Mononuclear cell (primary cell): ENCODE data around the gene JAK1. TPM values are rescaled to one million over a fixed set of nuclear protein-coding genes. Genes with fewer than 3 reads are reported as not detected.
"Not testable (repeated sequence)": the region's sequence is repeated elsewhere in the genome, so short reads cannot be mapped to it uniquely, and the experiment has no call there.

Experiments
- H3K27me3 ChIP-seq: 2 replicates; pipeline ENCODE4 v1.6.0; 2011; ENCODE audit warnings: low read length, control low read depth; ENCODE audit not compliant: insufficient read depth
- H3K4me1 ChIP-seq: 2 replicates; pipeline ENCODE4 v1.5.1; 2011; ENCODE audit warnings: mild to moderate bottlenecking, low read length, control low read depth; ENCODE audit not compliant: insufficient read depth
- H3K4me3 ChIP-seq: 2 replicates; pipeline ENCODE4 v1.5.1; 2011; ENCODE audit warnings: mild to moderate bottlenecking, low read length, moderate library complexity
- H3K9me3 ChIP-seq: 2 replicates; pipeline ENCODE4 v1.5.1; 2011; ENCODE audit warnings: low read depth, mild to moderate bottlenecking, control low read depth, low read length
- total RNA-seq: library from RNA; depleted of rRNA; stranded (reverse); fragments of >200 nt; gene quantifications from one replicate; pipeline ENCODE4 v1.2.3, GENCODE V29; 2012

JAK1 gene
- total RNA-seq, 1 donor = 345 TPM

GRCh38 chr1:64948216-64948615 lies 18.1 kb downstream of the JAK1 start:
- Histone ChIP-seq H3K4me1 (peaks cover 45% of the 10 kb centered on the region), H3K27me3 (no peaks in the 10 kb centered on the region), H3K9me3 (no peaks in the 10 kb centered on the region), H3K4me3 (no peak overlapping the region)

DNA sequence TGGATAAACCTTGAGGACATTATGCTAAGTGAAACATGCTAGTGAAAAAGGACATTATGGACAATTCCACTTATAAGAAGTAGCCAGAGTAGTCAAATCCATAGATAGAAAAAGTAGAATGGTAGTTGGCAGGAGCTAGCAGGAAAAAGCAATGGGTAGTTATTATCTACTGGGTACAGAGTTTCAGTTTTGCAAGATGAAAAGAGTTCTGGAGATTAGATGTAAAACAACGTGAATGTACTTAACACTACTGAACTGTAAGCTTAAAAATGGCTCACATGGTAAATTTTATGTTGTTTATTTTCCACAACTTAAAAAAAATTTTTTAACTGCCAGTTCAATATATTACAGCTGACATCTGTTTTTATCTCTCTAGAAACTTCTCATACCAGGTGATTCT lies 19.4 kb downstream of the JAK1 start:
- Histone ChIP-seq H3K27me3 (no peaks in the 10 kb centered on the region), H3K4me1 (peaks cover 40% of the 10 kb centered on the region), H3K9me3 (no peaks in the 10 kb centered on the region), H3K4me3 (no peak overlapping the region)

DNA sequence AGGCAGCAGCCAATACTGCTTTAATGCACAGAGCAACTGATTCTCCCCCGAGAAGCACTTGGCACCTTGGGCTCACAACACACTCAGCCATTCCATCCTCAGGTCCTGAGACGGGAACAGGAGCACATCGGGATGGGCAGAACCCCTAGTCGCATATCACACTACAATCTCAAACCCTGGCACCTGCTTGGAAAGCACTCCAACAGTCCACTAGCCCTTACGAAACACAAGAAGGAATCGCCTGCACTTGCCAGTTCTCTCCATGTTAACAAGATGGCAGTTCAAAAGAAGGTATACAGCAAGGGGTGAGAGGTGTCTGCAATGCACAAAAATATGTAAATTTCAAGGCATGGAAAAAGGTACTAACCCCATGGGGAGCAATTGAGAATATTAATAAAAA lies 21.4 kb downstream of the JAK1 start:
- H3K9me3 ChIP-seq = no peaks in the 10 kb centered on the region
- H3K4me3 ChIP-seq = no peak overlapping the region
- peaks cover 40% of the 10 kb centered on the region for H3K4me1 ChIP-seq
- H3K27me3 ChIP-seq = no peaks in the 10 kb centered on the region

GRCh38 chr1:64942675-64943074 lies 23.7 kb downstream of the JAK1 start:
- no peaks in the 10 kb centered on the region for H3K9me3 ChIP-seq
- H3K27me3 ChIP-seq = no peaks in the 10 kb centered on the region
- H3K4me1 ChIP-seq = peaks cover 41% of the 10 kb centered on the region
- no peak overlapping the region for H3K4me3 ChIP-seq

DNA sequence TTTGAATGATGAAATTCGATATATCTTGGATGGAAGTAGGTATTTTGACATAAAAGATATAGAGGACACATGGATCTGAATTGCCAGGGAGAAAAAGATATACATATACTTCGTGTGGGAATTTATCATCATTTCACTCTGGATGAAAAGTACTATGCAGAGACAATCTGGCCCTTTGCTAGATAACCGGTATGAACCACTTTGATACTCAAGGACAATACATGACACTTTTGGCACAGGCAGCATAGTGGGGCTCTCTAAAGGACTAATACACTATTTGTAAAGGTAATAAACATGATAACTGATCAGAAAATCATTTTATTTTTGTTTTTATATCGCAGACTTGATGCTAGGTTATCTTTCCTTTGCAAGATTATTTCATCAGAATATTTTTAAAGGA lies 24.2 kb downstream of the JAK1 start:
- H3K9me3 ChIP-seq = no peaks in the 10 kb centered on the region
- no peaks in the 10 kb centered on the region for H3K27me3 ChIP-seq
- peaks cover 40% of the 10 kb centered on the region for H3K4me1 ChIP-seq
- H3K4me3 ChIP-seq = no peak overlapping the region

GRCh38 chr1:64941461-64942117 lies 24.8 kb downstream of the JAK1 start:
- no peaks in the 10 kb centered on the region for H3K9me3 ChIP-seq
- H3K27me3 ChIP-seq = no peaks in the 10 kb centered on the region
- H3K4me3 ChIP-seq = no peak overlapping the region
- peaks cover 42% of the 10 kb centered on the region for H3K4me1 ChIP-seq

- Histone ChIP-seq H3K27me3 (no peaks in the 10 kb centered on the region), H3K9me3 (no peaks in the 10 kb centered on the region), H3K4me1 (peaks cover 47% of the 10 kb centered on the region), H3K4me3 (no peak overlapping the region)
Measured at GRCh38 chr1:64940025-64940424, 26.3 kb downstream of the JAK1 start.

DNA sequence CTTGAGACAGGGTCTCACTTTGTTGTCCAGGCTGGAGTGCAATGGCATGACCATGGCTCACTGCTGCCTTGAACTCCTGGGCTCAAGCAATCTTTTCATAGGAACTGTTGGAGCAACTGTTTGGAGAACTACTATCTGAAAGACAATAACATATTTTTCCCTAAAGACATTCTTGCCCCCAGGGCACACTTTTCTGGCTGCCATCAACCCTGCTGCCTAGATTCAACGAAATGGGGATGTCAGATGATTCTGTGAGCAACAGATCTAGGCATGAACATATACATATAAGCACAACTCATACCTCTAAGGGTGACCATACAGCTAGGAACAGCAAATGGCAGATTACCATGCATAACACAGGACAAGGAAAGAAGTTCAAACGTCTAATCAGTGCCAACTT lies 27.4 kb downstream of the JAK1 start:
- Histone ChIP-seq H3K27me3 (no peaks in the 10 kb centered on the region), H3K4me1 (peaks cover 53% of the 10 kb centered on the region), H3K9me3 (no peaks in the 10 kb centered on the region), H3K4me3 (no peak overlapping the region)

DNA sequence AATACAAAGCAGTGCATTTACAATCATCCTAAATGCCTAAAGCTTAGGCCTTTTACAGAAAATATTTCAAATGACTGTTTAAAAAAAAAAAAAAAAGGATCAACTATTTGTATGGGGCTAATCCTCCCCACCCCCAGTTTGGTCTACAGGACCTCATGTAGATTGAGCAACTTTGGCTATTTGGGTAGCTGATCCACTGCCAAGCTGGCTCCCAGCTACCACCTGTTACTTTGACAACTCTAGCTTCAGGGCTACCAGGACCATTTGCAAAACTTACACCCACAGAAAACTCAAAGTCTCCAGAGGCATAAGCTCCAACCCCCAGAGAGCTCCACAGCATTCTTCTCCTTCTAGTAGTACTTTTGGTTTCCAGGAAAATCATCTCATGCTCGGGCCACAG lies 29.4 kb downstream of the JAK1 start:
- H3K4me1 ChIP-seq = peaks cover 74% of the 10 kb centered on the region

GRCh38 chr1:64935551-64936155 lies 30.7 kb downstream of the JAK1 start:
- no peak overlapping the region for H3K4me3 ChIP-seq
- H3K27me3 ChIP-seq = no peaks in the 10 kb centered on the region
- no peaks in the 10 kb centered on the region for H3K9me3 ChIP-seq
- peaks cover 71% of the 10 kb centered on the region for H3K4me1 ChIP-seq

More for the DNA sequence above, 29.4 kb downstream of the JAK1 start:
- no peaks in the 10 kb centered on the region for H3K27me3 ChIP-seq
- H3K4me3 ChIP-seq = no peak overlapping the region
- H3K9me3 ChIP-seq = no peaks in the 10 kb centered on the region

DNA sequence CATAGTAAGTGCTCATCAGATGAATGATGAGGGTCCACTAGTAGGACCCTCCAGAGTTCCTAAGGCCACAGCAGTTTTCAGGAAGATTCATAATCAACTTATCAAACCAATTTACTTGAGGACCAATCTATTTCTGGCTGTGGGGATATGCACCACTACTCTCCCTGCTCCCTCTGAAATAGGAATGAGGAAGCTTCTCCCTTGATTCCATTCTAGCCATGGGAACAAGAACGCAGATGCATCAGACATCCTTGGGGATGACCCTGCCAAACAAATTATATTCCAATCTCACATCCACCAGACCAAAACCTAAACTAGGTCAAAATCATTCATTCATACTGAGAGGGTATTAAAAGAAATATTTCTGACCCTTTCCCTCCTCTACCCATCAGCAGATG lies 31.5 kb downstream of the JAK1 start:
- Histone ChIP-seq H3K4me1 (peaks cover 63% of the 10 kb centered on the region), H3K27me3 (no peaks in the 10 kb centered on the region)

DNA sequence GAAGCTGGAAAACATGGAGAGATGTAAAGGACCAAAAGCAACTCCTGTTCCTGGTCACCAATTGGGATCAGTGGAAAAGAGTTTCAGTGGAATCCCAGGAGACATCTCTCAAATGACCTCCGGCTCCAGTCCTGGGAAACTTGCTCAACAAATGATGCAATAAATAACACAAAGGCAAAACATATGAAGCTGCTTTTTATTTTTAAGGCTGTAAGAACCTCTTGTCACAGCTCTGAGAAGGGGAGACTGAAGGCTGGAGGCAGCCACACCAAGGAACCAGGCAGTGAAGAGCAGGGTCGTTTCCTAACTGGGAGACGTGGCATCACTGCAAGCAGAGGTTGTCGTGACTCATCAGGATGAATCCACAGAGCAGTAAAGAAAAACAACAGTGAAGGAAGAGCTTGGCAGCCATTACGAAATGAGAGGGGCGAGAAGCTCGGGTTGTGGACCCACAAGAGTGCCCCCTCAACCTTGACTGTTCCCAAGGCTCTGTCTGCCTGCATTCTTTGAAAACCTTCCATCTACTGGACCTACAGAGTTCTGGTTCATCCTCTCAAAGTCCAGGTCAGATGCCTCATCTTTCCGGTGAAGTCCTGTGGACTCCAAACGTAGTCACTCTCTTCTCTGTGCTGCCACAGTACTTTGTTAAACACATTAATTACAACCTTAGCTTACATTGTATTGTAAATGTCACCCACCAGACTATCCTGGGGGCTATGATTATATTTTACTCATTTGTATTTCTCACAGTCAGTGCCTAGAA lies 32.1 kb downstream of the JAK1 start:
- Histone ChIP-seq H3K4me3 (no peak overlapping the region), H3K4me1 (peaks cover 62% of the 10 kb centered on the region), H3K9me3 (no peaks in the 10 kb centered on the region), H3K27me3 (no peaks in the 10 kb centered on the region)

More for the DNA sequence above, 31.5 kb downstream of the JAK1 start:
- H3K4me3 ChIP-seq = no peak overlapping the region
- H3K9me3 ChIP-seq = no peaks in the 10 kb centered on the region

DNA sequence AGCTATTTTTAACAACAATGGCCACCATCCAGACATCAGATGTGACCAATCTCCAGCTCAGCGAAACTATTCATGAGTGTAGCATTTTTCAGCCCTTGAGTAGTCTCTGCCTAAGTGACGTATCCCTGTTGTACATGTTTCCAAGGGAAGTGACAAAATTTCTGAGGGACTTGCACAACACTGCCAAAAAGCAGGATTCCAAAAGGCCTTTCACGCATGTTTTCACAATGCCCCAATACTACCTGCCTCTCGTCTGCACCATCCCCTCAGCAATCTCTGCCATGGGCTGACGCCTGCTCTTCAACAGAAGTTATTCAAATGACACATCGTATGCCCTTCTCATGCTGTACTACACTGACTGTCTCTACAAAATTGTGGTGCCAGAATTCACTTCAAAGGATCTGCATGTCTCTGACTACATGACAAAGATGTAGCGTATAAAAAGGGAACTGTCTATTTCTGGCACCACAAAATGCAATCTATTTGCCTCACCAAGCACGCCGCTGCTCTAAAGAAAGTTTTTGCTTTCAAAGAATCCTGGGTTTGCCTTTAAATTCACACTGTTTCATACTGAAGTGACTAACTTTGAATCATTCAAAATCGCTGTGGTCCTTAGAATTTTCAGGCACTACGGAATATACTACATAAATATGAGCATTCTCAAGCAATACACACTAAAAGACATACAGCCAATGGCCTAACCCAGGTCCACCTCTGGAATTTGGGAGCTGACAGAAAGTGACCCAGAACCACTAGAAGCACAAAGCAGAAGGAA lies 32.9 kb downstream of the JAK1 start:
- Histone ChIP-seq H3K4me3 (no peak overlapping the region), H3K4me1 (peaks cover 55% of the 10 kb centered on the region), H3K9me3 (no peaks in the 10 kb centered on the region), H3K27me3 (no peaks in the 10 kb centered on the region)

DNA sequence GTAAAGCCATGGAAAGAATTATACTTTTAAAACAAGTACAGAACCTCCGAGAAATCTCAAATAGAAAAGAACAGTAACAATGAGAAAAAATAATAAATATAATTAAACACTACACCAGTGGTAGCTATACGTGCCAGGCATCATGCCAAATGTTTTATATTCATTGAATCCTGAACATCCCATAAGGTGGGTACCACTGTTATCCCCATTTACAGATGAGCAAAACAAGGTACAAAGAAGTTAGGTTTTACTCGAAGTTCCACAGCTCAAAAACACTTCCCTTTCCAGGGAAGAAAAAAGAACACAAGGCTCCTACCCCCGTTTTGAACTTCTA lies 33.4 kb downstream of the JAK1 start:
- Histone ChIP-seq H3K27me3 (no peaks in the 10 kb centered on the region), H3K4me3 (no peak overlapping the region), H3K4me1 (peaks cover 58% of the 10 kb centered on the region), H3K9me3 (no peaks in the 10 kb centered on the region)

- H3K4me1 ChIP-seq = peaks cover 64% of the 10 kb centered on the region
- H3K4me3 ChIP-seq, H3K27me3 ChIP-seq, H3K9me3 ChIP-seq: not testable (repeated sequence)
Measured at GRCh38 chr1:64930640-64931039, 35.7 kb downstream of the JAK1 start.
